ENCODE measurements around the gene SKIDA1. TPM values are rescaled to one million over a fixed set of nuclear protein-coding genes. Genes with fewer than 3 reads are reported as not detected.

SKIDA1 gene
- 0.04 TPM in 1 of 2 replicates, not detected in the other for total RNA-seq

DNA sequence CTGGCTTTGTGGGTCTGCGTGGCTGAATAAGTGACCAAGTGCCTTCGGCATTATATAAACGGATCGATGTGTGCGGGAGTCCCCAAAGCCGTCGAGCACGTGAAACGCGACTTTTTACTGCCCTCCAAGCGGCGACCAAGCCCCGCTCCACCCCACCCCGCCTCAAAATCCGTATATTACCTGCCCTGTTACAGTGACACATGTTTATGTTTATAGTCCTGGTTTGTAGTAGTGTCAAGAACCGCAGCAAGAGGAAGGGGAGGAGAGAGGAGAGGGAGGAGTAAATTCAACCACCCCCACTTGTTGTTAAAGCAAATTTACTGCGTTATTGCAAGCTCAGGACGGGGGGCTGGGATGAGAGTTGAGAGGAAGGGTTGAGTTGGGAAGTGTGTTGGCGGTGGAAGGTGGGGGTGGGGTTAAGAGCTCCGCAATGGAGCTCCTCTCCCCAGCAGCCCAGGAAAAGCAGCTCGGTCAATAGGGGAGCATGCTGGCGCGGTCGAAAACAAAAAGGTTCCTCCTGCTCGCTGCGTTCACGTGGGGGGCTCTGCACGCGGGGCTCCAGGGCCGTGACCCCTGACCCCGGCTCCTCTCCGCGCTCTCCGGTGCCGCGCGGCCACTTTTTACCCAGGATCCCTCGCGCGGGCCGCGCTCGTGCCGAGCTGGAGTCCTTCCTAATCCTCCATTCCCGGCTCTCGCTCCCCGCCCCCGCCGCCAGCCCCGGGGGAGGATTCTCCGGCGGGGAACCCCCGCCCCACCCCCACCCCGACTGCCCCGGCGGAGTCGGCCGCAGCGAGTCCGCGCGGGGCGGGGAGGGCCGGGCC lies at the start of gene SKIDA1:
Gene SKIDA1, minus strand, starts transcription at position 316 of the 821 bp plus-strand sequence. CDS start 7,860 bp downstream, outside the sequence.

DNA sequence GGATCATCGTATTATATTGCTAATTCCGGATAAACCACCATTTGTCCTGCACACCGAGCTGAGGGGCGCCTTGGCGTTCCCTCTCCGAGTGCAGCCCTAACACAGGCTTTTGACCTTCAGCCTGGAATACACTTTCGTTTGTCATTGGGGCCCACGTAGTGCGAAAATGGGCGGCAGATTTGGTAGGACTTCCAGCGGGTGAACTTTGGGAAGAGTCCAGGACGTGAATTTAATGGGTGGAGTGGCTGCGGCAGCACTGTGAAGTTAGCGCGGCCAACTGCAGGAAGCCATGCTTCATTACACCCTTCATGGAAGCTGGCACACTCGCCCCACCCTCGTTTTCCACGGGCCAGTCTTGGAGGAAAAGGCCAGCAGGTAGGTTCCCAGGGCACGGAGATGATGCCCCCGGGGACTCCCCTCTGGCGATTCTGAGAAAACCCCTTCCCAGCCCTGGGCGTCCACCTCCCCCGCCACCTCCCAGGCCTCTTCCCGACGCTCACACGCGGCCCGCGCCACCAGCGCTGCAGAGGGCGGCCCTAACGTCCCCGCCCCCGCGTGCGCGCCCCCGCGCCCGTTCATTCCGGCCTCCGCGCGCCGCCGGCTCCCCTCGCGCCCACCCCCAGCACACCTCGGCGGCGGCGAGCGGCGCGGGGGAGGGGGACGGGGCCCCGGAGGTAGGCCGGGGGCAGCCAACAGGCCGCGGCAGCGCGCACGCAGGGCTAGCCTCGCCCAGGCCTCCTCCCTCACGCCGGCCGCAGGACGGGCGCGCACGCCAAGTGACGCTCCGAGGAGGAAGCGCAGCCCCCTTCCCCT lies 8.2 kb upstream of the SKIDA1 start, which contains the start of gene MLLT10:
Gene MLLT10, plus strand, starts transcription at position 766 of the 813 bp plus-strand sequence. CDS start 413 bp downstream, outside the sequence.

Other genes starting within 250 kb of the SKIDA1 start
- gene MLLT10, start 8.6 kb upstream of the SKIDA1 start, total RNA-seq = 16.4 and 24.8 TPM in 2 replicates

All from hair follicular keratinocyte (primary cell).